Ovary (tissue), 9 donors: ENCODE results near the gene CARMIL1. TPM values are rescaled to one million over a fixed set of nuclear protein-coding genes. Genes with fewer than 3 reads are reported as not detected.

Experiments used
- DNase-seq, 5 donors: peaks; one replicate each; pipeline ENCODE4 v3.0.0-alpha.2; 2019 to 2020
- H3K27ac ChIP-seq, 2 donors: fragments of 200-600 bp; one replicate each; pipeline versions ENCODE4 v1.5.1 to v1.8.0; 2019 to 2022
- H3K27me3 ChIP-seq: fragments of 200-600 bp; one replicate; pipeline ENCODE4 v1.8.0; 2022
- H3K36me3 ChIP-seq: fragments of 200-600 bp; sonication (generic); one replicate; pipeline ENCODE4 v1.5.1; 2019
- H3K4me1 ChIP-seq: one replicate; pipeline ENCODE4 v1.8.1; 2013; ENCODE audit warnings: mild to moderate bottlenecking, moderate library complexity; ENCODE audit not compliant: insufficient read depth
- H3K4me3 ChIP-seq: fragments of 200-600 bp; sonication (generic); one replicate; pipeline ENCODE4 v1.5.1; 2017
- H3K9me3 ChIP-seq, 2 donors: fragments of 200-600 bp in 1 of 2; sonication (generic) in 1 of 2; one replicate each; pipeline versions ENCODE4 v1.5.1 to v1.8.1; 2013 to 2019; ENCODE audit warnings: mild to moderate bottlenecking in 1 of 2, moderate library complexity in 1 of 2
- EP300 ChIP-seq: sonication (generic); formaldehyde crosslinking; IDR thresholded peaks from one replicate; pipeline ENCODE4 v1.6.1; 2017; ENCODE audit warnings: antibody characterized with exemption
- POLR2A ChIP-seq: fragments of 450-650 bp; IDR thresholded peaks from one replicate; pipeline ENCODE4 v1.6.1; 2017; ENCODE audit warnings: antibody characterized with exemption, mild to moderate bottlenecking, moderate library complexity
- WGBS, 3 donors: extraction: QIAGEN DNeasy Blood & Tissue Kit in 1 of 3; methylation state at CpG; one replicate each; pipeline versions ENCODE4 v1.1.5 to v1.1.7; 2013 to 2017; 5-methylcytosine and 5-hydroxymethylcytosine counted together
- intact Hi-C, 4 donors: fragments of 100-400 bp; cut with DNase I; formaldehyde crosslinking; loops; one replicate each; pipeline versions ENCODE4 v1.11.0 to v1.15.1; 2022 to 2023
- polyA plus RNA-seq, 2 donors: library from polyadenylated mRNA; stranded (reverse); fragments of 200-250 nt in 1 of 2; fragments of 350-450 nt in 1 of 2; fragmentation: Illumina TruSeq in 1 of 2; extraction: RNeasy Lipid Tissue Mini Kit (QIAGEN cat#74804) in 1 of 2; gene quantifications; one replicate each; pipeline ENCODE4 v1.2.3, GENCODE V29; 2013 to 2014
- total RNA-seq, 7 donors: library from RNA; depleted of rRNA in 2 of 7; stranded (reverse); fragments of >200 nt in 2 of 7; fragmentation: NEBNext Ultra II Directional in 3 of 7; extraction: Animal tissue kit (Norgen Biotek cat#: 25700) in 3 of 7; gene quantifications; one replicate each; pipeline versions ENCODE4 v1.1.0 to v1.2.4, GENCODE V29; 2016 to 2023
- TF ChIP-seq, protein P1 (sequence below), 3 donors: fragments of 450-650 bp in 2 of 3; fragments of 200-600 bp in 1 of 3; IDR thresholded peaks; one replicate each; pipeline versions ENCODE4 v1.5.1 to v1.8.0; 2016 to 2022; ENCODE audit warnings: antibody characterized with exemption in 3 of 3, mild to moderate bottlenecking in 1 of 3
- donor health status: DM: no; HTN: no; CAD: no; lungs with moderate emphysema.
- donor health status: DM: no; HTN: no; CAD: no.
- donor health status: Bipolar disorder and iron deficiency.
- donor health status: DM: yes; HTN: yes; CAD: no.
- donor health status: DM: no; HTN: no; CAD: no.
- donor health status: DM: yes; HTN: yes; CAD: no.

The CARMIL1 gene
- total and polyA plus RNA-seq, 9 donors, result 6.4 to 25.6 (median 16.8) TPM

DNA sequence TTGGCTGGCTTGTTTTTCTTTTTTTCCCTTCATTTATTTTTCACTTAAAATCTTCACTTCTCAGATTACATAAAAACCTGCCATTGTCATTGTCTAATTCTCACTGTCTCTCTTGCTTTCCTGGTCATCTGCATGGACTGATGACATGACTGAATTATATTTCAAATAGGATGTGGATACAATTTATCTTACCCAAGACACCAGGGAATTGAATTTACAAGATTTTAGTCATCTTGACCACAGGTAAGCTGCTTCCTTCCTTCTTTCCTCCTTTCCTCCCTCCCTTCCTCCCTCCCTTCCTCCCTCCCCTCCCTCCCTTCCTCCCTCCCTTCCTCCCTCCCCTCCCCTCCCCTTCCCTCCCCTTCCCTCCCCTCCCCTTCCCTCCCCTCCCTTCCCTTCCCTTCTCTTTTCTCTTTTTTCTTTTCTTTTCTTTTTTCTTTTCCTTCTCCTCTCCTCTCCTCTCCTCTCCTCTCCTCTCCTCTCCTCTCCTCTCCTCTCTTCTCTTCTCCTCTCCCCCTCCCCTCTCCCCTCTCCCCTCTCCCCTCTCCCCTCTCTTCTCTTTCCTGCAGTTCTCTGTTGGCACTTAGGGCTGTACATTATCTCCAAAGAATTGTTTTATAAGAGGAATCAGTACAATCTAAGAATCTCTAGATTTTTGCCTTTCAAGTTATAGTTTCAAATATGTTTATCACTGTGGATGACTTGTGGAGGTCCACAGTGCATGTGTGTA lies 171.5 kb downstream of the CARMIL1 start:
- intact Hi-C loops, result no loop called here
- Histone ChIP-seq H3K27me3 (no peaks in the 10 kb centered on the region), H3K4me3 (no peak overlapping the region), H3K4me1 (no peaks in the 10 kb centered on the region), H3K27ac (no peak overlapping the region), H3K36me3 (no peaks in the 10 kb centered on the region), H3K9me3 (no peaks in the 10 kb centered on the region)
- no peak for DNase-seq
- no peak for TF ChIP-seq POLR2A
- no peak for TF ChIP-seq EP300

DNA sequence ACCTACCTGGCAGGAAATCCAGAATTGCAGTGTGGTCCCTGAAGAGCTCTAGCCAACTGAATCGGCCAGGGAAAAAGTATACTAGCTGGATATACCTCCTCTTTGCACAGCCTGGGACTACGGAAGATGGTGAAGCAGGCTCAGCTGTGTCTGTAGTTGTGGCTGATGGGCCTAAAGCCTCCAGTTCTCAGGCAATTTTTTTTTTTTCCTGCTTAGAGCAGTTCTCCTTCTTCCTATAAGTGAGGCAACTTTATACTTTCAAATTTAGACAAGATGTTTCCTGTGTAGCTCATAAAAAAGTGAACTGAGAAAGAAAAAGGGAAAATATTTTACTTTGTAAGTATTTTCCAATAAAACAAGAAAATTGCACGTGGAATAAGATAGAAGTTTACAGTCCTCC lies 172.9 kb downstream of the CARMIL1 start:
- TF ChIP-seq EP300 (no peak), POLR2A (no peak)
- TF ChIP-seq, protein P1, sequence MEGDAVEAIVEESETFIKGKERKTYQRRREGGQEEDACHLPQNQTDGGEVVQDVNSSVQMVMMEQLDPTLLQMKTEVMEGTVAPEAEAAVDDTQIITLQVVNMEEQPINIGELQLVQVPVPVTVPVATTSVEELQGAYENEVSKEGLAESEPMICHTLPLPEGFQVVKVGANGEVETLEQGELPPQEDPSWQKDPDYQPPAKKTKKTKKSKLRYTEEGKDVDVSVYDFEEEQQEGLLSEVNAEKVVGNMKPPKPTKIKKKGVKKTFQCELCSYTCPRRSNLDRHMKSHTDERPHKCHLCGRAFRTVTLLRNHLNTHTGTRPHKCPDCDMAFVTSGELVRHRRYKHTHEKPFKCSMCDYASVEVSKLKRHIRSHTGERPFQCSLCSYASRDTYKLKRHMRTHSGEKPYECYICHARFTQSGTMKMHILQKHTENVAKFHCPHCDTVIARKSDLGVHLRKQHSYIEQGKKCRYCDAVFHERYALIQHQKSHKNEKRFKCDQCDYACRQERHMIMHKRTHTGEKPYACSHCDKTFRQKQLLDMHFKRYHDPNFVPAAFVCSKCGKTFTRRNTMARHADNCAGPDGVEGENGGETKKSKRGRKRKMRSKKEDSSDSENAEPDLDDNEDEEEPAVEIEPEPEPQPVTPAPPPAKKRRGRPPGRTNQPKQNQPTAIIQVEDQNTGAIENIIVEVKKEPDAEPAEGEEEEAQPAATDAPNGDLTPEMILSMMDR (IDR thresholded peaks at IDR 0.05), result no peak

DNA sequence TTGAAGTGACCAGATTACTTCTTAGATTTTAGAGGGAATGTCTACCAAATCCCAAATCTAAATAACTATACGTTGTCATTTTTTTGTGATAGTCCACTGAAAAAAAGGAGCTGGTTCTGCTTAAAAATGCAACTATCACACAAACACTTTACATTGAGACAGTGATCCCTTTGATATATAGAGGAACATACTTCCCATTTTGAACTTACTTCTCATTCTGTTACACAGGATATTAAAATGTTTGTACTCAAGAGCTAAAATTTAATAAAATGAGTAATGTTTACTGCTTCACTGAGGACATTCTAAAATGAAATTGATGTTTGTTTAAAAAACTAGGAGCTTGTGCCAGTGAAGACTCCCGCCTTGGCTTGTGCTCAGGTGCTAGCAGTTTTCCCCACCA lies 174.1 kb downstream of the CARMIL1 start:
- no peak for DNase-seq
- WGBS, 3 donors, result 89 to 98% (median 96%) methylated on average over 2 of the region's 2 CpGs
- Histone ChIP-seq H3K27ac (no peak overlapping the region), H3K36me3 (no peaks in the 10 kb centered on the region), H3K9me3 (no peaks in the 10 kb centered on the region), H3K4me1 (no peaks in the 10 kb centered on the region), H3K27me3 (no peaks in the 10 kb centered on the region), H3K4me3 (no peak overlapping the region)
- TF ChIP-seq POLR2A (no peak), EP300 (no peak)
- TF ChIP-seq, protein P1 (IDR thresholded peaks at IDR 0.05), result no peak
- intact Hi-C loops, result no loop called here

More for the DNA sequence above, 172.9 kb downstream of the CARMIL1 start:
- Histone ChIP-seq H3K4me3 (no peak overlapping the region), H3K9me3 (no peaks in the 10 kb centered on the region), H3K27ac (no peak overlapping the region), H3K4me1 (no peaks in the 10 kb centered on the region), H3K36me3 (no peaks in the 10 kb centered on the region), H3K27me3 (no peaks in the 10 kb centered on the region)
- intact Hi-C loops, result no loop called here
- 93 to 99% (median 94%) methylated on average over 3 of the region's 3 CpGs for WGBS, 3 donors
- no peak for DNase-seq

DNA sequence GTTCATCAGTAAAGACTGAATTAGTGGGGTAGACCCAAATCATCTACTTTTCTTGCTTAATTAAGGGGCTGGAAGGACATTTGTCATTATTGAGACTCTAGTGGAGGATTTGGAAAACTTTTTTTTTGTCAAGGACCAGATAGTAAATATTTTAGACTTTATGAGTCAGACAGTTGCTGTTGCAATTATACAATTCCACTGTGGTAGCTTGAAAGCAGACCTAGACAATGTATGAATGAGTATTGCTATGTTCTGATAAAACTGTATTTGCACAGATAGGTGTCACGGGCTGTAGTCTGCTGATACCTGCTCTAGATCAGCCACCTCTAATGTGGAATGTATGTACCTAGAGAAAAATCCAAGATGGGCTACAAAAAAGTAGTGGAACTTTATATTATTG lies 175.0 kb downstream of the CARMIL1 start:
- no peaks in the 10 kb centered on the region for H3K36me3 ChIP-seq
- 97 to 100% (median 98%) methylated on average over 1 of the region's 1 CpG for WGBS, 3 donors

More for the DNA sequence above, 175.0 kb downstream of the CARMIL1 start:
- H3K27ac ChIP-seq, result no peak overlapping the region
- no peaks in the 10 kb centered on the region for H3K9me3 ChIP-seq
- no peak overlapping the region for H3K4me3 ChIP-seq
- TF ChIP-seq, protein P1 (IDR thresholded peaks at IDR 0.05), result no peak
- no peak for TF ChIP-seq EP300
- no peak for TF ChIP-seq POLR2A
- DNase-seq, result no peak
- no peaks in the 10 kb centered on the region for H3K27me3 ChIP-seq
- intact Hi-C loops, result no loop called here
- no peaks in the 10 kb centered on the region for H3K4me1 ChIP-seq
